GM08714 (cell line): Measurements from ENCODE around the gene PISD.

Source experiments
- H3K4me3 ChIP-seq: fragments of 200-500 bp; sonication (Bioruptor generic); 2 replicates; pipeline ENCODE4 v1.5.1; 2014; ENCODE audit warnings: mild to moderate bottlenecking, low read length, inconsistent platforms
- ZNF274 ChIP-seq: IDR thresholded peaks from 2 replicates; pipeline ENCODE4 v1.6.1; 2012; ENCODE audit warnings: mild to moderate bottlenecking, low read depth, low read length

The PISD gene

GRCh38 chr22:31637891-31638618 lies 24.0 kb downstream of the PISD start:
- H3K4me3 ChIP-seq: peak overlapping the region; percentile 48; the same call in 1 of the 2 replicates
- TF ChIP-seq ZNF274: no peak

- no peak for TF ChIP-seq ZNF274
- H3K4me3 ChIP-seq: peak overlapping the region; percentile 48; the same call in 1 of the 2 replicates
Measured at GRCh38 chr22:31637447-31637890, 24.5 kb downstream of the PISD start.

GRCh38 chr22:31635638-31636306 lies 26.2 kb downstream of the PISD start:
- no peak overlapping the region for H3K4me3 ChIP-seq
- no peak for TF ChIP-seq ZNF274

GRCh38 chr22:31631436-31631835 lies 30.6 kb downstream of the PISD start:
- H3K4me3 ChIP-seq: peak overlapping the region; percentile 73; the same call in 1 of the 2 replicates
- no peak for TF ChIP-seq ZNF274

- peak overlapping the region; percentile 73 for H3K4me3 ChIP-seq
- no peak for TF ChIP-seq ZNF274
Measured at GRCh38 chr22:31630331-31631329, 31.4 kb downstream of the PISD start.

- peak overlapping the region; percentile 73 for H3K4me3 ChIP-seq
- TF ChIP-seq ZNF274: no peak
Measured at GRCh38 chr22:31629741-31630184, 32.3 kb downstream of the PISD start.

- TF ChIP-seq ZNF274: no peak
- peak overlapping the region; percentile 73; the same call in 1 of the 2 replicates for H3K4me3 ChIP-seq
Measured at GRCh38 chr22:31628969-31629708, 32.9 kb downstream of the PISD start.

- H3K4me3 ChIP-seq: no peak overlapping the region
- TF ChIP-seq ZNF274: no peak
Measured at GRCh38 chr22:31628362-31628761, 33.7 kb downstream of the PISD start.

- TF ChIP-seq ZNF274: no peak
- no peak overlapping the region for H3K4me3 ChIP-seq
Measured at GRCh38 chr22:31627223-31627731, 34.7 kb downstream of the PISD start.

- H3K4me3 ChIP-seq: no peak overlapping the region
Measured at GRCh38 chr22:31626427-31627150, 35.4 kb downstream of the PISD start.

GRCh38 chr22:31625661-31626426 lies 36.2 kb downstream of the PISD start:
- H3K4me3 ChIP-seq: no peak overlapping the region
- no peak for TF ChIP-seq ZNF274

More at GRCh38 chr22:31626427-31627150, 35.4 kb downstream of the PISD start:
- TF ChIP-seq ZNF274: no peak

GRCh38 chr22:31625257-31625640 lies 36.8 kb downstream of the PISD start:
- no peak for TF ChIP-seq ZNF274
- no peak overlapping the region for H3K4me3 ChIP-seq
